ENCODE measurements around the gene RAP2A. TPM values are rescaled to one million over a fixed set of nuclear protein-coding genes. Genes with fewer than 3 reads are reported as not detected.

RAP2A gene
- total and polyA plus RNA-seq, 10 of the 15 experiments (the other 5 are each of a cell fraction or from before 2014, with no cell fraction given), result 3.5 to 35.1 (median 14.9) TPM

DNA sequence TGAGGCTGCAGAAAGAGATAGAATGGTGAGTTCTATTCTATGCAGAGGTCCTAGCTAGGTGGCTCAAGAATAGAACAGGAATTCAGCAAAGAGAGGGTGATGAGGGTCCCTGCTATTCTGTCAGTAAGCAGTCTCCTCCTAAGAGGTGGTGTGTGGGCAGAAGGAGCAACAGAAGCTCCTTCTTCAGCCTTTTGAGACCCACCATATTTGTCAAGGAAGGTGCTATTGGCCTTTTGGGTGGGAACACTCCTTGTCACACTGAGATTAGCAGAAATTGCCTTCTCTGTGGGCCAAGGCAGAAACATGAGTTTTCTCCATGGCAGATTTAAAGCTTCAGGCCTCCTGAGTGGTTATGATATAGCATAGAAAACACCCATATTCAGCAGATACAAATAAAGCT, 39.4 kb upstream of the RAP2A start:
- intact Hi-C loops (cut with micrococcal nuclease; ENCODE audit: unreplicated experiment), result no loop called here
- RAD21 ChIA-PET (ENCODE audit: unreplicated experiment), result no interaction called here
- H2AFZ ChIP-seq (ENCODE audit: control insufficient read depth, low read depth, low read length), result no peak overlapping the region
- H3K27ac ChIP-seq (ENCODE audit: control insufficient read depth, insufficient read depth), result no peak overlapping the region
- CTCF ChIA-PET, result no interaction called here
- H3K27me3 ChIP-seq (replicated peaks in 1 of 2; ENCODE audit: control insufficient read depth in 2 of 2, insufficient read depth in 2 of 2, low read length in 1 of 2), result no peaks in the 10 kb centered on the region
- DNase-seq (ENCODE audit: low read depth, low spot score), result no peak
- H3K4me2 ChIP-seq (ENCODE audit: control insufficient read depth, insufficient read depth), result no peak overlapping the region
- ATAC-seq, result no peak
- in situ Hi-C loops (cut with MboI), result no loop called here
- no peaks in the 10 kb centered on the region for H3K79me2 ChIP-seq (ENCODE audit: control insufficient read depth, insufficient read depth, low read length)
- no peak overlapping the region for H3K4me3 ChIP-seq
- SMC1A ChIA-PET (ENCODE audit: uncharacterized antibody, unreplicated experiment), result no interaction called here
- no TSS peak for BruUV-seq (replicated peaks)
- POLR2A ChIA-PET, result interaction anchor here (0.6 kb wide), 2 partner anchors 20 to 41 kb away, joined by 4 read pairs; no protein-coding TSS in a partner anchor
- no peaks in the 10 kb centered on the region for H3K36me3 ChIP-seq (ENCODE audit: control insufficient read depth in 2 of 2, insufficient read depth in 2 of 2, low read length in 1 of 2)
- H3K9ac ChIP-seq (ENCODE audit: control insufficient read depth, insufficient read depth, low read length), result no peak overlapping the region
- H4K20me1 ChIP-seq (ENCODE audit: control insufficient read depth, insufficient read depth), result no peaks in the 10 kb centered on the region
- no peaks in the 10 kb centered on the region for H3K4me1 ChIP-seq (ENCODE audit: control insufficient read depth, insufficient read depth, low read length)
- no peak for FAIRE-seq
- no peak for TF ChIP-seq NFIC (IDR thresholded peaks at IDR 0.05; ENCODE audit: low read depth, low read length)
- no peak for TF ChIP-seq SREBF1 (IDR thresholded peaks at IDR 0.05; ENCODE audit: low read length)
- TF ChIP-seq, protein P1, sequence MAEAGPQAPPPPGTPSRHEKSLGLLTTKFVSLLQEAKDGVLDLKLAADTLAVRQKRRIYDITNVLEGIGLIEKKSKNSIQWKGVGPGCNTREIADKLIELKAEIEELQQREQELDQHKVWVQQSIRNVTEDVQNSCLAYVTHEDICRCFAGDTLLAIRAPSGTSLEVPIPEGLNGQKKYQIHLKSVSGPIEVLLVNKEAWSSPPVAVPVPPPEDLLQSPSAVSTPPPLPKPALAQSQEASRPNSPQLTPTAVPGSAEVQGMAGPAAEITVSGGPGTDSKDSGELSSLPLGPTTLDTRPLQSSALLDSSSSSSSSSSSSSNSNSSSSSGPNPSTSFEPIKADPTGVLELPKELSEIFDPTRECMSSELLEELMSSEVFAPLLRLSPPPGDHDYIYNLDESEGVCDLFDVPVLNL (IDR thresholded peaks at IDR 0.05; ENCODE audit: low read depth, low read length), result no peak
- TF ChIP-seq, protein P2, sequence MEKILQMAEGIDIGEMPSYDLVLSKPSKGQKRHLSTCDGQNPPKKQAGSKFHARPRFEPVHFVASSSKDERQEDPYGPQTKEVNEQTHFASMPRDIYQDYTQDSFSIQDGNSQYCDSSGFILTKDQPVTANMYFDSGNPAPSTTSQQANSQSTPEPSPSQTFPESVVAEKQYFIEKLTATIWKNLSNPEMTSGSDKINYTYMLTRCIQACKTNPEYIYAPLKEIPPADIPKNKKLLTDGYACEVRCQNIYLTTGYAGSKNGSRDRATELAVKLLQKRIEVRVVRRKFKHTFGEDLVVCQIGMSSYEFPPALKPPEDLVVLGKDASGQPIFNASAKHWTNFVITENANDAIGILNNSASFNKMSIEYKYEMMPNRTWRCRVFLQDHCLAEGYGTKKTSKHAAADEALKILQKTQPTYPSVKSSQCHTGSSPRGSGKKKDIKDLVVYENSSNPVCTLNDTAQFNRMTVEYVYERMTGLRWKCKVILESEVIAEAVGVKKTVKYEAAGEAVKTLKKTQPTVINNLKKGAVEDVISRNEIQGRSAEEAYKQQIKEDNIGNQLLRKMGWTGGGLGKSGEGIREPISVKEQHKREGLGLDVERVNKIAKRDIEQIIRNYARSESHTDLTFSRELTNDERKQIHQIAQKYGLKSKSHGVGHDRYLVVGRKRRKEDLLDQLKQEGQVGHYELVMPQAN (conservative IDR thresholded peaks at IDR 0.05), result no peak
- TF ChIP-seq HCFC1 (IDR thresholded peaks at IDR 0.05; ENCODE audit: low read length), result no peak
- no peak for TF ChIP-seq JUND (IDR thresholded peaks at IDR 0.05; ENCODE audit: low read depth, low read length)
- TF ChIP-seq SMARCA5 (IDR thresholded peaks at IDR 0.05), result no peak
- TF ChIP-seq HDAC2 (IDR thresholded peaks at IDR 0.05), result no peak
- no peak for TF ChIP-seq CHD1 (IDR thresholded peaks at IDR 0.05; ENCODE audit: low read depth, low read length)
- no peak for TF ChIP-seq CREM (IDR thresholded peaks at IDR 0.05; ENCODE audit: low read depth)
- TF ChIP-seq CHD2 (IDR thresholded peaks at IDR 0.05; ENCODE audit: borderline replicate concordance, low read depth, low read length), result no peak
- TF ChIP-seq, protein P3, sequence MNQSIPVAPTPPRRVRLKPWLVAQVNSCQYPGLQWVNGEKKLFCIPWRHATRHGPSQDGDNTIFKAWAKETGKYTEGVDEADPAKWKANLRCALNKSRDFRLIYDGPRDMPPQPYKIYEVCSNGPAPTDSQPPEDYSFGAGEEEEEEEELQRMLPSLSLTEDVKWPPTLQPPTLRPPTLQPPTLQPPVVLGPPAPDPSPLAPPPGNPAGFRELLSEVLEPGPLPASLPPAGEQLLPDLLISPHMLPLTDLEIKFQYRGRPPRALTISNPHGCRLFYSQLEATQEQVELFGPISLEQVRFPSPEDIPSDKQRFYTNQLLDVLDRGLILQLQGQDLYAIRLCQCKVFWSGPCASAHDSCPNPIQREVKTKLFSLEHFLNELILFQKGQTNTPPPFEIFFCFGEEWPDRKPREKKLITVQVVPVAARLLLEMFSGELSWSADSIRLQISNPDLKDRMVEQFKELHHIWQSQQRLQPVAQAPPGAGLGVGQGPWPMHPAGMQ (IDR thresholded peaks at IDR 0.05; ENCODE audit: borderline replicate concordance), result no peak
- TF ChIP-seq ESRRA (IDR thresholded peaks at IDR 0.05; ENCODE audit: low read length), result no peak
- no peak for TF ChIP-seq CREB1 (IDR thresholded peaks at IDR 0.05; ENCODE audit: low read depth)
- no peak for TF ChIP-seq TBL1XR1 (IDR thresholded peaks at IDR 0.05; ENCODE audit: low read depth, low read length)
- no peak for TF ChIP-seq ZNF207 (IDR thresholded peaks at IDR 0.05; ENCODE audit: borderline replicate concordance)
- no peaks in the 10 kb centered on the region for H3K9me3 ChIP-seq (replicated peaks; ENCODE audit: control insufficient read depth, insufficient read depth, low read length)
